ENCODE results near the gene CNTNAP2.

DNA sequence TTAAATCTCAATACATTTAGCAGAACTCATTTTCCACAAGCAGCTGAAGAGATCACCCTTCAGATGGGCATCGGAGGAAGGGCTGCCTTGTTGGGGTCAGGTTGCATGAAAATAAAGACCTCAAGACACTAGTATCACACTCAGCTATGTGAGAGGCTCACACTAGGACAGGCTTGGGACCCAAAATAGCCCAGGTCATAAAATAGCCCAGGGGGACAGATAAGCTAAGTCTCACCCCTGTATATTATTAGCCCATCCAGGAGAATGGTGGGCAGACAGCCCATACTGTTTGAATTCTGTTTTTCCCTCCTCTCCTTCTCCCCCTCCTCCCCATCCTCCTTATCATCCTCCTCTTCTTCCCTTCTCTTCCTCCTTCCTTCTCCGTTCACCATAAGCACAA is 2058.9 kb downstream of the CNTNAP2 start:
- TF ChIP-seq EZH2 (IDR thresholded peaks at IDR 0.05) (no peak), POLR2AphosphoS5 (IDR thresholded peaks at IDR 0.05; ENCODE audit: borderline replicate concordance, low read depth, low read length) (no peak), FOXP2 (optimal IDR thresholded peaks at IDR 0.05; ENCODE audit: control extremely low read depth, extremely low read length, insufficient read depth) (no peak)
